ENCODE data around the gene RASAL2.

DNA sequence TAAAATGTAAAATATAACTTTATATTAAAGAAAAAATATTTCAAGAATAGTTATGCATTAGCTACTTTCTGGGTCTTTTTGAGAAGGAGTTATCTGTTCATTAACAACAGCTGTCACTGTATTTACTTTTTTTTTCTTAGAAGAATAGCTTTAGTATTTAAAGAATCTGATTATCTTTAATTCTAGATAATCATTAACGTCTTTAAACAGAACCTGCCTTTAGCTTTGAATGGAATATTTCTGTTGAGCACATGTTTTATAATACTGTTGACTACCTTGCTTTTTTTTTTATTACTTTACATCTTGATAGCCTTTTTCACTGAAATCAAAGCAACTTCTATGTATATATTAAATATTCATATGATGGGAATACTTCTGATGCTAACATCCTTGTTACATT, 270.9 kb downstream of the RASAL2 start:
- TF ChIP-seq CTCF (conservative IDR thresholded peaks at IDR 0.05; ENCODE audit: low read length) (no peak), EZH2phosphoT487 (IDR thresholded peaks at IDR 0.05; ENCODE audit: borderline replicate concordance) (no peak)

All from Loucy (cell line).